Ovary (tissue), 3 donors: Measurements from ENCODE around the gene KCNMA1.

Source experiments
- POLR2A ChIP-seq: fragments of 450-650 bp; IDR thresholded peaks from one replicate; pipeline ENCODE4 v1.6.1; 2017; ENCODE audit warnings: antibody characterized with exemption, mild to moderate bottlenecking, moderate library complexity
- TF ChIP-seq, protein P1 (sequence below), 3 donors: fragments of 450-650 bp in 2 of 3; fragments of 200-600 bp in 1 of 3; IDR thresholded peaks; one replicate each; pipeline versions ENCODE4 v1.5.1 to v1.8.0; 2016 to 2022; ENCODE audit warnings: antibody characterized with exemption in 3 of 3, mild to moderate bottlenecking in 1 of 3
- donor health status: DM: no; HTN: no; CAD: no.

GRCh38 chr10:77387247-77387646 is 250.4 kb downstream of the KCNMA1 start:
- TF ChIP-seq POLR2A = no peak
- TF ChIP-seq, protein P1, sequence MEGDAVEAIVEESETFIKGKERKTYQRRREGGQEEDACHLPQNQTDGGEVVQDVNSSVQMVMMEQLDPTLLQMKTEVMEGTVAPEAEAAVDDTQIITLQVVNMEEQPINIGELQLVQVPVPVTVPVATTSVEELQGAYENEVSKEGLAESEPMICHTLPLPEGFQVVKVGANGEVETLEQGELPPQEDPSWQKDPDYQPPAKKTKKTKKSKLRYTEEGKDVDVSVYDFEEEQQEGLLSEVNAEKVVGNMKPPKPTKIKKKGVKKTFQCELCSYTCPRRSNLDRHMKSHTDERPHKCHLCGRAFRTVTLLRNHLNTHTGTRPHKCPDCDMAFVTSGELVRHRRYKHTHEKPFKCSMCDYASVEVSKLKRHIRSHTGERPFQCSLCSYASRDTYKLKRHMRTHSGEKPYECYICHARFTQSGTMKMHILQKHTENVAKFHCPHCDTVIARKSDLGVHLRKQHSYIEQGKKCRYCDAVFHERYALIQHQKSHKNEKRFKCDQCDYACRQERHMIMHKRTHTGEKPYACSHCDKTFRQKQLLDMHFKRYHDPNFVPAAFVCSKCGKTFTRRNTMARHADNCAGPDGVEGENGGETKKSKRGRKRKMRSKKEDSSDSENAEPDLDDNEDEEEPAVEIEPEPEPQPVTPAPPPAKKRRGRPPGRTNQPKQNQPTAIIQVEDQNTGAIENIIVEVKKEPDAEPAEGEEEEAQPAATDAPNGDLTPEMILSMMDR (IDR thresholded peaks at IDR 0.05) = no peak
